MCF 10A (cell line): ENCODE data around the gene HDAC10. TPM values are rescaled to one million over a fixed set of nuclear protein-coding genes. Genes with fewer than 3 reads are reported as not detected.

ENCODE experiments used
- BruUV-seq: library from RNA; stranded (reverse); fragments of 400-500 nt; replicated peaks from 2 replicates; lab custom pipeline; 2021; lab: Mats Ljungman, UMichigan
- CTCF ChIA-PET: fragments of 300-600 bp; sonication (Branson Sonifier 250); formaldehyde crosslinking; extraction: SDS; loops from one replicate; lab custom pipeline; 2021; ENCODE audit warnings: antibody characterized with exemption, inconsistent platforms; lab: Yijun Ruan, JAX
- POLR2A ChIA-PET: fragments of 300-600, 350-650 bp; sonication (Branson Sonifier 250); formaldehyde crosslinking; extraction: SDS; loops from one replicate; lab custom pipeline; 2020; ENCODE audit warnings: antibody characterized with exemption, inconsistent platforms; lab: Yijun Ruan, JAX
- DNase-seq: peaks from one replicate; pipeline ENCODE4 v3.0.0-alpha.2; 2018; ENCODE audit not compliant: unreplicated experiment
- H3K27ac Mint-ChIP-seq: one replicate; pipeline ENCODE4 v1.8.0; 2022; ENCODE audit warnings: mild to moderate bottlenecking, low read depth, mixed read lengths; ENCODE audit not compliant: unreplicated experiment
- H3K27me3 Mint-ChIP-seq: one replicate; pipeline ENCODE4 v1.8.0; 2022; ENCODE audit warnings: mixed read lengths; ENCODE audit not compliant: insufficient read depth, unreplicated experiment
- H3K36me3 Mint-ChIP-seq: one replicate; pipeline ENCODE4 v1.8.0; 2022; ENCODE audit warnings: mild to moderate bottlenecking, moderate library complexity, mixed read lengths; ENCODE audit not compliant: insufficient read depth, unreplicated experiment
- H3K4me1 Mint-ChIP-seq: one replicate; pipeline ENCODE4 v1.8.0; 2022; ENCODE audit warnings: mixed read lengths; ENCODE audit not compliant: insufficient read depth, unreplicated experiment
- H3K4me3 Mint-ChIP-seq: one replicate; pipeline ENCODE4 v1.8.0; 2022; ENCODE audit warnings: mild to moderate bottlenecking, moderate library complexity, mixed read lengths; ENCODE audit not compliant: unreplicated experiment
- H3K9me3 Mint-ChIP-seq: one replicate; pipeline ENCODE4 v1.8.0; 2022; ENCODE audit warnings: mixed read lengths; ENCODE audit not compliant: unreplicated experiment
- CTCF ChIP-seq: fragments of 200-600 bp; IDR thresholded peaks from one replicate; pipeline ENCODE4 v1.8.0; 2022; ENCODE audit warnings: antibody characterized with exemption, mild to moderate bottlenecking; ENCODE audit not compliant: unreplicated experiment
- intact Hi-C: fragments of 100-400 bp; cut with micrococcal nuclease; formaldehyde crosslinking; loops from 2 replicates; pipeline ENCODE4 v1.14.1; 2022
- total RNA-seq: library from RNA; stranded (reverse); gene quantifications from 2 replicates; pipeline ENCODE4 v1.2.3, GENCODE V29; 2022

The HDAC10 gene
- total RNA-seq, 1 experiment from 2014 or later, result 27.5 TPM

- Mint-ChIP-seq H3K4me3 (no peak overlapping the region), H3K4me1 (no peaks in the 10 kb centered on the region), H3K36me3 (peaks cover 55% of the 10 kb centered on the region), H3K27ac (no peak overlapping the region), H3K27me3 (no peaks in the 10 kb centered on the region), H3K9me3 (no peaks in the 10 kb centered on the region)
- POLR2A ChIA-PET, result no interaction called here
- CTCF ChIA-PET, result interaction anchor here (0.6 to 1.1 kb wide), 4 partner anchors 21 to 114 kb away, joined by 3 read pairs; no protein-coding TSS in a partner anchor
- intact Hi-C loops, result no loop called here
- no TSS peak for BruUV-seq
- DNase-seq, result no peak
- no peak for TF ChIP-seq CTCF
These were observed 23.4 kb downstream of the HDAC10 start for GRCh38 chr22:50227579-50228215.

- peaks cover 49% of the 10 kb centered on the region for H3K36me3 Mint-ChIP-seq
- H3K4me3 Mint-ChIP-seq, result no peak overlapping the region
- H3K9me3 Mint-ChIP-seq, result no peaks in the 10 kb centered on the region
- BruUV-seq, result no TSS peak
- DNase-seq, result no peak
- no peaks in the 10 kb centered on the region for H3K27me3 Mint-ChIP-seq
- no peaks in the 10 kb centered on the region for H3K4me1 Mint-ChIP-seq
- TF ChIP-seq CTCF, result no peak
- CTCF ChIA-PET, result interaction anchor here (1.1 kb wide), 1 partner anchor 20 kb away, joined by 3 read pairs; no protein-coding TSS in a partner anchor
- POLR2A ChIA-PET, result interaction anchor here (0.6 kb wide), 1 partner anchor 96 kb away, joined by 3 read pairs; no protein-coding TSS in a partner anchor
- no peak overlapping the region for H3K27ac Mint-ChIP-seq
- intact Hi-C loops, result no loop called here
These were observed 24.2 kb downstream of the HDAC10 start for GRCh38 chr22:50226875-50227165.

GRCh38 chr22:50226063-50226874, 24.8 kb downstream of the HDAC10 start:
- CTCF ChIA-PET, result interaction anchor here (1.1 kb wide), 1 partner anchor 20 kb away, joined by 3 read pairs; no protein-coding TSS in a partner anchor
- H3K27me3 Mint-ChIP-seq, result no peaks in the 10 kb centered on the region
- intact Hi-C loops, result no loop called here
- H3K36me3 Mint-ChIP-seq, result peaks cover 50% of the 10 kb centered on the region
- BruUV-seq, result no TSS peak
- no peak overlapping the region for H3K27ac Mint-ChIP-seq
- DNase-seq, result no peak
- H3K4me1 Mint-ChIP-seq, result no peaks in the 10 kb centered on the region
- POLR2A ChIA-PET, result no interaction called here
- no peak overlapping the region for H3K4me3 Mint-ChIP-seq
- no peak for TF ChIP-seq CTCF
- H3K9me3 Mint-ChIP-seq, result no peaks in the 10 kb centered on the region

GRCh38 chr22:50225200-50225969, 25.7 kb downstream of the HDAC10 start:
- DNase-seq, result no peak
- POLR2A ChIA-PET, result no interaction called here
- CTCF ChIA-PET, result no interaction called here
- Mint-ChIP-seq H3K9me3 (no peaks in the 10 kb centered on the region), H3K36me3 (peaks cover 52% of the 10 kb centered on the region), H3K4me1 (no peaks in the 10 kb centered on the region), H3K27me3 (no peaks in the 10 kb centered on the region), H3K27ac (no peak overlapping the region), H3K4me3 (no peak overlapping the region)
- BruUV-seq, result no TSS peak
- no peak for TF ChIP-seq CTCF
- intact Hi-C loops, result no loop called here
